IPS-15b (cell line): ENCODE measurements around the gene CFAP53.

ENCODE experiments used
- H3K27me3 ChIP-seq: one replicate; pipeline ENCODE4 v1.6.1; 2013; ENCODE audit warnings: low read length; ENCODE audit not compliant: control insufficient read depth, insufficient read depth
- H3K36me3 ChIP-seq: one replicate; pipeline ENCODE4 v1.6.1; 2013; ENCODE audit warnings: low read length; ENCODE audit not compliant: control insufficient read depth, insufficient read depth
- H3K4me1 ChIP-seq: one replicate; pipeline ENCODE4 v1.6.1; 2013; ENCODE audit warnings: mild to moderate bottlenecking, low read length; ENCODE audit not compliant: control insufficient read depth, insufficient read depth
- H3K4me3 ChIP-seq: one replicate; pipeline ENCODE4 v1.5.1; 2013; ENCODE audit warnings: low read depth, low read length
- H3K9ac ChIP-seq: one replicate; pipeline ENCODE4 v1.6.1; 2013; ENCODE audit warnings: low read depth, mild to moderate bottlenecking, low read length
- H3K9me3 ChIP-seq: one replicate; pipeline ENCODE4 v1.6.1; 2013; ENCODE audit warnings: mild to moderate bottlenecking, low read length; ENCODE audit not compliant: control insufficient read depth, insufficient read depth

The CFAP53 gene

GRCh38 chr18:50196261-50196660, 70.0 kb downstream of the CFAP53 start:
- Histone ChIP-seq H3K4me1 (no peaks in the 10 kb centered on the region), H3K27me3 (peaks cover 56% of the 10 kb centered on the region), H3K9me3 (no peaks in the 10 kb centered on the region)

DNA sequence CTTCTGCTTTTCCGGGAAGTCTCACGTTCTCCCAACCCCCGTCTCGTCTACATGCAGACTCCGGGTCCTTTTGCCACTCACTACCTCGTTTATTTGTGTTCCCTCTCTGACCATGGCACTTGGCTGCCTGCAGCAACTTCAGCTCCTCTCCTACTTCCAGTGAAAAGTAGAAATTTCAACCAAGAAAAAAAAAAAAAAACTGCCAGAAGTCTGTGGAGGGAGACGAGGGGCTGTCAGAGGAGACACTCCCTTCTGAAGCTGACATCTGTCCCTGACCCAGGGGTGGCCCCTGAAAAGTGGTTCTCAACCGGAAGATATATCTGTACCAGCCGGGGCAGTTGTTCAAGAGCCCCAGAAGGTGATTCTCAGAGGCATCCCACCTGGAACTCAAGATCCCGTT, 70.6 kb downstream of the CFAP53 start:
- Histone ChIP-seq H3K4me1 (no peaks in the 10 kb centered on the region), H3K9ac (no peak overlapping the region), H3K4me3 (peak overlapping the region; percentile 60), H3K36me3 (no peaks in the 10 kb centered on the region), H3K9me3 (no peaks in the 10 kb centered on the region), H3K27me3 (peaks cover 60% of the 10 kb centered on the region)

More at GRCh38 chr18:50196261-50196660, 70.0 kb downstream of the CFAP53 start:
- no peak overlapping the region for H3K4me3 ChIP-seq
- H3K36me3 ChIP-seq = no peaks in the 10 kb centered on the region
- H3K9ac ChIP-seq = no peak overlapping the region

GRCh38 chr18:50194631-50195532, 71.4 kb downstream of the CFAP53 start, which contains the start of gene MYO5B:
Gene MYO5B (minus strand): TSS chr18:50195147. CDS start chr18:50194793, 354 bp downstream.
- H3K36me3 ChIP-seq = no peaks in the 10 kb centered on the region
- peaks cover 55% of the 10 kb centered on the region for H3K27me3 ChIP-seq
- no peak within 1 kb of the TSS for H3K9ac ChIP-seq
- peak within 1 kb of the TSS; percentile 73 for H3K4me3 ChIP-seq
- H3K9me3 ChIP-seq = no peaks in the 10 kb centered on the region
- H3K4me1 ChIP-seq = no peaks in the 10 kb centered on the region

- Histone ChIP-seq H3K9me3 (no peaks in the 10 kb centered on the region), H3K4me3 (peak overlapping the region; percentile 73), H3K4me1 (no peaks in the 10 kb centered on the region), H3K9ac (no peak overlapping the region), H3K27me3 (peaks cover 53% of the 10 kb centered on the region), H3K36me3 (no peaks in the 10 kb centered on the region)
Measured at GRCh38 chr18:50193796-50194630, 72.3 kb downstream of the CFAP53 start.

GRCh38 chr18:50192995-50193795, 73.1 kb downstream of the CFAP53 start:
- Histone ChIP-seq H3K36me3 (no peaks in the 10 kb centered on the region), H3K27me3 (peaks cover 53% of the 10 kb centered on the region), H3K4me1 (no peaks in the 10 kb centered on the region), H3K4me3 (peak overlapping the region; percentile 73), H3K9me3 (no peaks in the 10 kb centered on the region), H3K9ac (no peak overlapping the region)

GRCh38 chr18:50190926-50191325, 75.4 kb downstream of the CFAP53 start:
- Histone ChIP-seq H3K4me1 (no peaks in the 10 kb centered on the region), H3K9me3 (no peaks in the 10 kb centered on the region), H3K27me3 (peaks cover 40% of the 10 kb centered on the region), H3K9ac (no peak overlapping the region), H3K4me3 (no peak overlapping the region), H3K36me3 (no peaks in the 10 kb centered on the region)

DNA sequence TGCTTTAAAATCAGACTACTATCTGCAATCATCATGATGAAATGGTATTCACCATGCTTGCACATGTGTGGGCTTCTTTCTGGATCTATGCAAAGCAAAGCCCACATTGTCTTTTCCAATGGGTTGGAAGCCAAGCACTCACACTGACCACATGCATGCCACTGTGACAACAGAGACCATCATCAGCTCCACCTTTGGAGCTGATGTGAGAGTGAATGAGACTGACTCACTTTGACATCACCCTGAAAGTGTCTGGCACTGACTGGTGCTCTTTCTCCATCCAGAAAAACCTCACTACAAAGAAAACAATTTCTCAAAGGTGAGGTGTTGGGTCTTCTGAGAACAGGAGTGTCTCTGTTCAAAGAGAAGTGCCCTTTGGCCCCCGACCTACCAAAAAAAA, 76.1 kb downstream of the CFAP53 start:
- no peaks in the 10 kb centered on the region for H3K36me3 ChIP-seq
- no peaks in the 10 kb centered on the region for H3K4me1 ChIP-seq
- no peak overlapping the region for H3K9ac ChIP-seq
- no peaks in the 10 kb centered on the region for H3K9me3 ChIP-seq
- no peak overlapping the region for H3K4me3 ChIP-seq
- H3K27me3 ChIP-seq = peaks cover 33% of the 10 kb centered on the region

GRCh38 chr18:50189160-50189559, 77.1 kb downstream of the CFAP53 start:
- Histone ChIP-seq H3K27me3 (peaks cover 32% of the 10 kb centered on the region), H3K9ac (no peak overlapping the region), H3K9me3 (no peaks in the 10 kb centered on the region), H3K36me3 (no peaks in the 10 kb centered on the region), H3K4me1 (no peaks in the 10 kb centered on the region), H3K4me3 (no peak overlapping the region)

DNA sequence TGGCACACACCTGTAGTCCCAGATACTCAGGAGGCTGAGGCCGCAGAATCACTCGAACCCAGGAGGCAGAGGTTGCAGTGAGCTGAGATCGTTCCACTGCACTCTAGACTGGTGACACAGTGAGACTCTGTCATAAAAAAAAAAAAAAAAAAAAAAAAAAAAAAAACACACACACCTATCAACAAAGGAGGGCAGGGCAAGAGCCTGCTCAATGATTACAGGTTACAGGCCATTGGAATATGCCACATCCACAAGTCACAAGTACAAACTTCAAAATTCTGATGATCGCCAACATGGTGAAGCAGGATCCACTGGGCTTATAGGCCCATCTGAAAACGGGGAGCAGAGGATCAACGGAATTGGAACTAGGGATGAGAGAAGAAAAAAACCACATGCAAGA, 77.6 kb downstream of the CFAP53 start:
- H3K9ac ChIP-seq = no peak overlapping the region
- H3K4me3 ChIP-seq = no peak overlapping the region
- no peaks in the 10 kb centered on the region for H3K9me3 ChIP-seq
- H3K27me3 ChIP-seq = peaks cover 28% of the 10 kb centered on the region
- H3K4me1 ChIP-seq = no peaks in the 10 kb centered on the region
- no peaks in the 10 kb centered on the region for H3K36me3 ChIP-seq

GRCh38 chr18:50187659-50188058, 78.6 kb downstream of the CFAP53 start:
- Histone ChIP-seq H3K36me3 (no peaks in the 10 kb centered on the region), H3K9ac (no peak overlapping the region), H3K9me3 (no peaks in the 10 kb centered on the region), H3K27me3 (peaks cover 18% of the 10 kb centered on the region), H3K4me3 (no peak overlapping the region), H3K4me1 (no peaks in the 10 kb centered on the region)

DNA sequence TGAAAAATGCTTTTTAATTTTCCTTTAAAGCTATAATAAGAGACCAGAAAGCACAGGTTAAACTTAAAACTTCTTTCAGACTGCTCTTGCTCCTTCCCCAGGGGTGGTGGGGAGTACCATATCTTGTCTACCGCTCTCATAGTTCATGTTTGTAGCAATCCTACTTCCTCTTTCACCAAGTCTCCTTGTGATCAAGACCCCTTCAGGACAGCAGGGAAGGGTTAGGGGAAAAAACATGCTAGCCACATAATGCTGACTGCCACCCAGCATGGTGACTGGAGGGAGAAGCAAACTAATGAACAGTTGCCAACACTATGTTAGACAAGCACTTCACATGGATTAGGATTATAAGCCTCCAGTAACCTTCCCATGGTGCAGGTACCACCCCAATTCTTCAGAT, 79.9 kb downstream of the CFAP53 start:
- H3K9me3 ChIP-seq = no peaks in the 10 kb centered on the region
- H3K9ac ChIP-seq = no peak overlapping the region
- no peaks in the 10 kb centered on the region for H3K36me3 ChIP-seq
- H3K4me1 ChIP-seq = no peaks in the 10 kb centered on the region
- H3K27me3 ChIP-seq = peaks cover 6% of the 10 kb centered on the region
- H3K4me3 ChIP-seq = no peak overlapping the region
